Lung (tissue), 12 donors: ENCODE data around the gene FHAD1. TPM values are rescaled to one million over a fixed set of nuclear protein-coding genes. Genes with fewer than 3 reads are reported as not detected.

Source experiments
- ATAC-seq: fragments of 200-7000 bp; cut with Tn5 transposase; one replicate; pipeline ENCODE4 v1.9.1; 2020; ENCODE audit warnings: moderate number of reproducible peaks; ENCODE audit not compliant: insufficient read depth, low FRiP score
- DNase-seq, 3 donors: peaks; one replicate each; pipeline ENCODE4 v3.0.0-alpha.2; 2013 to 2017
- H3K27ac ChIP-seq, 2 donors: one replicate each; pipeline ENCODE4 v1.5.1; 2013; ENCODE audit warnings: mild to moderate bottlenecking in 2 of 2, moderate library complexity in 2 of 2, control low read depth in 1 of 2, inconsistent platforms in 1 of 2, low read depth in 1 of 2, low read length in 1 of 2
- H3K27me3 ChIP-seq, 3 donors: one replicate each; pipeline ENCODE4 v1.5.1; 2013; ENCODE audit warnings: low read length in 2 of 3; ENCODE audit not compliant: control insufficient read depth in 3 of 3, insufficient read depth in 3 of 3
- H3K36me3 ChIP-seq, 4 donors: one replicate each; pipeline ENCODE4 v1.5.1; 2013; ENCODE audit warnings: low read length in 4 of 4, mild to moderate bottlenecking in 1 of 4, moderate library complexity in 1 of 4; ENCODE audit not compliant: control insufficient read depth in 4 of 4, insufficient read depth in 4 of 4
- H3K4me1 ChIP-seq, 5 donors: one replicate each; pipeline ENCODE4 v1.5.1; 2013; ENCODE audit warnings: low read length in 5 of 5, mild to moderate bottlenecking in 2 of 5, moderate library complexity in 1 of 5; ENCODE audit not compliant: control insufficient read depth in 5 of 5, insufficient read depth in 5 of 5
- H3K4me3 ChIP-seq: one replicate; pipeline ENCODE4 v1.5.1; 2013; ENCODE audit warnings: mild to moderate bottlenecking, control low read depth, moderate library complexity
- H3K9ac ChIP-seq, 2 donors: one replicate each; pipeline ENCODE4 v1.5.1; 2013; ENCODE audit warnings: low read length in 2 of 2, control low read depth in 1 of 2; ENCODE audit not compliant: insufficient read depth in 1 of 2
- H3K9me3 ChIP-seq, 4 donors: one replicate each; pipeline ENCODE4 v1.5.1; 2013; ENCODE audit warnings: low read length in 3 of 4, mild to moderate bottlenecking in 1 of 4, moderate library complexity in 1 of 4; ENCODE audit not compliant: control insufficient read depth in 4 of 4, insufficient read depth in 3 of 4
- WGBS, 2 donors: extraction: QIAGEN DNeasy Blood & Tissue Kit; methylation state at CpG; one replicate each; pipeline ENCODE4 v1.1.7; 2013; 5-methylcytosine and 5-hydroxymethylcytosine counted together
- polyA plus RNA-seq, 2 donors: library from polyadenylated mRNA; stranded (reverse); fragments of 200-250 nt; gene quantifications; one replicate each; pipeline ENCODE4 v1.2.1, GENCODE V29; 2013
- total RNA-seq, 2 donors: library from RNA; depleted of rRNA in 1 of 2; stranded (reverse); fragments of >200 nt in 1 of 2; gene quantifications; one replicate each; pipeline ENCODE4 v1.2.1, GENCODE V29; 2014 to 2021
- TF ChIP-seq, protein P1 (sequence below): IDR thresholded peaks from 2 replicates; pipeline ENCODE4 v1.5.1; 2012; ENCODE audit warnings: mild to moderate bottlenecking; ENCODE audit errors: control extremely low read depth, extremely low read depth
- donor health status: control.
- donor health status: control.
- donor health status: Bipolar disorder and iron deficiency.
- donor health status: healthy.
- donor health status: DM: yes; HTN: yes; CAD: no.

FHAD1 gene
- total and polyA plus RNA-seq, 4 donors = 4.4 to 25.9 (median 9.2) TPM

DNA sequence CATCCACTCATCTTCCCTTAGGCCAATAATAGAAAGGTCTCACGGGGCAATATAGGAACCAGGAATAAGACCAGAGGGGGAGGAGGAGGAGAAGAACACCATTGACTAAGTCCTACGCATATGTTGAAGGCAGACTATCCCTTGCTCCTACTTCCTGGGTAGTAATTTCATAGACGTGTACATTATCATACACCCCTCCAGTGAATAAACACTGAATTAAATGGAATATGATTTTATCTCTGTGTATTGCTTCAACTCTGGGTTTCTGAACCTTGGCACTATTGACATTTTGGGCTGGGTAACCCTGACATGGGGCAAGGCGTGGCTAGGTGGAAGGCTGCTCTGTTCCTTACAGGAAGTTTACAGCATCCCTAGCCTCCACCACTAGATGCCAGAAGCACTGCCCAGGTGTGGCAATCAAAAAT is 17.3 kb upstream of the FHAD1 start:
- no peak overlapping the region for H3K4me3 ChIP-seq
- TF ChIP-seq, protein P1, sequence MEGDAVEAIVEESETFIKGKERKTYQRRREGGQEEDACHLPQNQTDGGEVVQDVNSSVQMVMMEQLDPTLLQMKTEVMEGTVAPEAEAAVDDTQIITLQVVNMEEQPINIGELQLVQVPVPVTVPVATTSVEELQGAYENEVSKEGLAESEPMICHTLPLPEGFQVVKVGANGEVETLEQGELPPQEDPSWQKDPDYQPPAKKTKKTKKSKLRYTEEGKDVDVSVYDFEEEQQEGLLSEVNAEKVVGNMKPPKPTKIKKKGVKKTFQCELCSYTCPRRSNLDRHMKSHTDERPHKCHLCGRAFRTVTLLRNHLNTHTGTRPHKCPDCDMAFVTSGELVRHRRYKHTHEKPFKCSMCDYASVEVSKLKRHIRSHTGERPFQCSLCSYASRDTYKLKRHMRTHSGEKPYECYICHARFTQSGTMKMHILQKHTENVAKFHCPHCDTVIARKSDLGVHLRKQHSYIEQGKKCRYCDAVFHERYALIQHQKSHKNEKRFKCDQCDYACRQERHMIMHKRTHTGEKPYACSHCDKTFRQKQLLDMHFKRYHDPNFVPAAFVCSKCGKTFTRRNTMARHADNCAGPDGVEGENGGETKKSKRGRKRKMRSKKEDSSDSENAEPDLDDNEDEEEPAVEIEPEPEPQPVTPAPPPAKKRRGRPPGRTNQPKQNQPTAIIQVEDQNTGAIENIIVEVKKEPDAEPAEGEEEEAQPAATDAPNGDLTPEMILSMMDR = no peak
- ATAC-seq (no peak), DNase-seq (no peak)
- no peaks in the 10 kb centered on the region for H3K9me3 ChIP-seq
- no peak overlapping the region for H3K27ac ChIP-seq
- H3K27me3 ChIP-seq = no peaks in the 10 kb centered on the region
- no peaks in the 10 kb centered on the region for H3K36me3 ChIP-seq
- WGBS, 2 donors = 62 to 77% methylated on average over 4 of the region's 4 CpGs
- H3K4me1 ChIP-seq = no peaks in the 10 kb centered on the region
- no peak overlapping the region for H3K9ac ChIP-seq

DNA sequence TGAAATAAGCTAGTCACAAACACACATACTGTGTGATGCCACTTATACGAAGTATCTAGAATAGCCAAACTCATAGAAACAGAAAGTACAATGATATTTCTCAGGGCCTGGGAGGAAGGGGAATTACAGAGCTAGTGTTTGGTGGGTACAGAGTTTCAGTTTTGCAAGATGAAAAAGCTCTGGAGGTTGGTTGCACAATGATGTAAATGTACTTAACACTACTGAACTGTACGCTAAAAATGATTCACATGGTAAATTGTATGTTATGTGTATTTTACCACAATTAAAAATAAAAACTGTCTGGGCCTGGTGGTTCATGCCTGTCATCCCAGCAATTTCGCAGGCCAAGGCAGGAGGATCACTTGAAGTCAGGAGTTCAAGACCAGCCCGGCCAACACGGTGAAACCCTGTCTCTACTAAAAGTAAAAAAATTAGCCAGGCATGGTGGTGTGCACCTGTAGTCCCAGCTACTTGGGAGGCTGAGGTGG is 15.3 kb upstream of the FHAD1 start:
- WGBS, 2 donors = 44 to 63% methylated on average over 5 of the region's 5 CpGs
- DNase-seq (no peak), ATAC-seq (no peak)
- Histone ChIP-seq H3K27me3 (no peaks in the 10 kb centered on the region), H3K9ac (no peak overlapping the region), H3K36me3 (no peaks in the 10 kb centered on the region), H3K4me1 (no peaks in the 10 kb centered on the region), H3K27ac (no peak overlapping the region), H3K9me3 (no peaks in the 10 kb centered on the region), H3K4me3 (no peak overlapping the region)
- TF ChIP-seq, protein P1 = no peak

DNA sequence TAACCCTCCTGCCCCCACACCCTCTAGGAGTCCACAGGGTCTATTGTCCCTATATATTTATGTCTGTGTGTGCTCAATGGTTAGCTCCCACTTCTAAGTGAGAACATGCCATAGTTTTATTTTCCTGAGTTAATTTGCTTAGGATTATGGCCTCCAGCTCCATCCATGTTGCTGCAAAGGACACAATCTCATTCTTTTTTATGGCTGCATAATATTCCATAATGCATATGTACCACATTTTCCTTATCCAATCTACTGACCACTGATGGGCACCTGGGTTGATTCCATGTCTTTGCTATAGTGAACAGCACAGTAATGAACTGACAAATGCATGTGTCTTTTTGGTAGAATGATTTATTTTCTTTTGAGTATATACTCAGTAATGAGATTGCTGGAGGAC is 13.3 kb upstream of the FHAD1 start:
- no peak overlapping the region for H3K27ac ChIP-seq

DNA sequence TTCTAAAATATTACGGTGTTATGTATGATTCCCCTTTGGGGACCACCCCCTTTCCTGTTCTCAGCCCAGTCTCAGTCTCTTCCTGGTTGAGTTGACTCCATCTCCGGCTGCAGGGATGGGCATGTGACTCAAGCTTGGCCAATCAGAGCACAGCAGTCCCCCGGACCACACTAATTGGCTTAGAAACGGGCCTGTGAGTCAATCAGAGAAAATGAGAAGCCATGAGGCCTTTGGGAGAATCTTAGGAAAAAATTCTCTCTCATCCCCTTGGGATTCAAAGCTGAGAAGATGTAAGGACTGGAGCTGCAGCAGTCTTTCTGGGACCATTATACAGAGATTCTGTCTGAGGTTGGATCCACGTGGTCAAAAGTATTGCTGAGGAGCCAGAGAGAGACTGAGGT is 10.7 kb upstream of the FHAD1 start:
- no peaks in the 10 kb centered on the region for H3K27me3 ChIP-seq
- DNase-seq (no peak), ATAC-seq (no peak)
- H3K4me1 ChIP-seq = no peaks in the 10 kb centered on the region
- H3K36me3 ChIP-seq = no peaks in the 10 kb centered on the region
- TF ChIP-seq, protein P1 = no peak
- no peaks in the 10 kb centered on the region for H3K9me3 ChIP-seq
- 80 to 81% methylated on average over 5 of the region's 5 CpGs for WGBS, 2 donors
- H3K27ac ChIP-seq = no peak overlapping the region
- H3K4me3 ChIP-seq = no peak overlapping the region
- H3K9ac ChIP-seq = no peak overlapping the region

More for the DNA sequence above, 13.3 kb upstream of the FHAD1 start:
- Histone ChIP-seq H3K9me3 (no peaks in the 10 kb centered on the region), H3K36me3 (no peaks in the 10 kb centered on the region), H3K9ac (no peak overlapping the region), H3K27me3 (no peaks in the 10 kb centered on the region), H3K4me1 (no peaks in the 10 kb centered on the region), H3K4me3 (no peak overlapping the region)
- no peak for ATAC-seq
- no peak for DNase-seq
- TF ChIP-seq, protein P1 = no peak
